Measurements from ENCODE around the gene BCLAF3.

DNA sequence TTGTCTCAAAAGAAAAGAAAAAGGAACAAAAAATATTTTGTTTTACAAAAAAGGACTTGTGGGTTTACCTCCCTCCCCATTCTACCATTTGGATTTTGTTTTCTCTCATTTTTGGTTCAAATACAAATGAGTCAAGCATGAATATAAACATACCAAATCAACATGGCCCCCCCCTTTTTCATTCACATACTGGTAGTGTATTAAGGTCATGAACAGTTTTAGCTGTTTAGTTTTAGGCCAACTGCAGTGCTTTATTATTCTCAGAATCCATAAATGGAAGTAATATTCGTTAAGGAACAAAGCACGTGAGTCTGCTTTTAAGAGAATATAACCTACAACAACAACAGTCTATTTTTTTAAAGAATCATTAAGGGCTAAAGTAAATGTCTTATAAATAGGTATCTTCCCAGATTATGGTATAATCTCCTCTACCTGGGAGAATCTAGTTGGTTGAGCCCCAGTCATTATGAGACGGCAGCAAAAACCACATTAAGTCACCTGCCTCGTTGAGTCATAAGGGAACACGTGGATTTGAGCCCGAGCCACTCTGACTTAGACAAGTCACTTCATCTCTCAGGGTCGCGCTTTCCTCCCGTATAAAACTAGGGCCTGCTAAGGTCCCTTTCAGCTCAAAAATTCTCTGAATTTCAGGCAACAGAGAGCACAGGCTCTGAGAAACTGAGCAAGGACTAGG, 26.7 kb downstream of the BCLAF3 start:
- TF ChIP-seq, protein P1, sequence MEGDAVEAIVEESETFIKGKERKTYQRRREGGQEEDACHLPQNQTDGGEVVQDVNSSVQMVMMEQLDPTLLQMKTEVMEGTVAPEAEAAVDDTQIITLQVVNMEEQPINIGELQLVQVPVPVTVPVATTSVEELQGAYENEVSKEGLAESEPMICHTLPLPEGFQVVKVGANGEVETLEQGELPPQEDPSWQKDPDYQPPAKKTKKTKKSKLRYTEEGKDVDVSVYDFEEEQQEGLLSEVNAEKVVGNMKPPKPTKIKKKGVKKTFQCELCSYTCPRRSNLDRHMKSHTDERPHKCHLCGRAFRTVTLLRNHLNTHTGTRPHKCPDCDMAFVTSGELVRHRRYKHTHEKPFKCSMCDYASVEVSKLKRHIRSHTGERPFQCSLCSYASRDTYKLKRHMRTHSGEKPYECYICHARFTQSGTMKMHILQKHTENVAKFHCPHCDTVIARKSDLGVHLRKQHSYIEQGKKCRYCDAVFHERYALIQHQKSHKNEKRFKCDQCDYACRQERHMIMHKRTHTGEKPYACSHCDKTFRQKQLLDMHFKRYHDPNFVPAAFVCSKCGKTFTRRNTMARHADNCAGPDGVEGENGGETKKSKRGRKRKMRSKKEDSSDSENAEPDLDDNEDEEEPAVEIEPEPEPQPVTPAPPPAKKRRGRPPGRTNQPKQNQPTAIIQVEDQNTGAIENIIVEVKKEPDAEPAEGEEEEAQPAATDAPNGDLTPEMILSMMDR (IDR thresholded peaks at IDR 0.05), result no peak
- no peak for TF ChIP-seq POLR2A (IDR thresholded peaks at IDR 0.05)
